H4 (cell line): ENCODE data around the gene DMBX1. TPM values are rescaled to one million over a fixed set of nuclear protein-coding genes. Genes with fewer than 3 reads are reported as not detected.

ENCODE experiments used
- total RNA-seq: library from RNA; depleted of rRNA; stranded (reverse); fragments of >200 nt; shearing (Covaris generic); gene quantifications from 2 replicates; pipeline ENCODE4 v1.2.3, GENCODE V29; 2014; rRNA removed

DMBX1 gene
- total RNA-seq, 1 experiment from 2014 or later: 0.37 TPM

Other genes starting within 250 kb of the DMBX1 start
- 13.9 and 14.4 TPM in 2 replicates for gene RAD54L, start 242.1 kb upstream of the DMBX1 start, total RNA-seq
- gene LRRC41, start 186.2 kb upstream of the DMBX1 start, total RNA-seq: 65.0 and 88.5 TPM in 2 replicates
- gene UQCRH, start 186.1 kb upstream of the DMBX1 start, total RNA-seq: 1,107 and 1,124 TPM in 2 replicates
- gene NSUN4, start 149.0 kb upstream of the DMBX1 start, total RNA-seq: 15.0 and 17.1 TPM in 2 replicates
- gene FAAH, start 95.5 kb upstream of the DMBX1 start, total RNA-seq: 0.64 and 2.0 TPM in 2 replicates
- gene KNCN, start 61.8 kb downstream of the DMBX1 start, total RNA-seq: not detected in 2 replicates
- 21.8 and 23.2 TPM in 2 replicates for gene MKNK1, start 114.4 kb downstream of the DMBX1 start, total RNA-seq
- 4.3 and 6.6 TPM in 2 replicates for gene MOB3C, start 127.0 kb downstream of the DMBX1 start, total RNA-seq
- gene ATPAF1, start 178.5 kb downstream of the DMBX1 start, total RNA-seq: 73.0 and 82.3 TPM in 2 replicates
- gene TEX38, start 182.0 kb downstream of the DMBX1 start, total RNA-seq: not detected in 2 replicates
- 54.2 and 76.6 TPM in 2 replicates for gene EFCAB14, start 229.3 kb downstream of the DMBX1 start, total RNA-seq